GM18526 (cell line): ENCODE measurements around the gene SYK.

Experiments used
- POLR2A ChIP-seq: IDR thresholded peaks from 3 replicates; pipeline ENCODE4 v1.6.1; 2011; ENCODE audit not compliant: insufficient read length; ENCODE audit errors: extremely low read depth

The SYK gene

DNA sequence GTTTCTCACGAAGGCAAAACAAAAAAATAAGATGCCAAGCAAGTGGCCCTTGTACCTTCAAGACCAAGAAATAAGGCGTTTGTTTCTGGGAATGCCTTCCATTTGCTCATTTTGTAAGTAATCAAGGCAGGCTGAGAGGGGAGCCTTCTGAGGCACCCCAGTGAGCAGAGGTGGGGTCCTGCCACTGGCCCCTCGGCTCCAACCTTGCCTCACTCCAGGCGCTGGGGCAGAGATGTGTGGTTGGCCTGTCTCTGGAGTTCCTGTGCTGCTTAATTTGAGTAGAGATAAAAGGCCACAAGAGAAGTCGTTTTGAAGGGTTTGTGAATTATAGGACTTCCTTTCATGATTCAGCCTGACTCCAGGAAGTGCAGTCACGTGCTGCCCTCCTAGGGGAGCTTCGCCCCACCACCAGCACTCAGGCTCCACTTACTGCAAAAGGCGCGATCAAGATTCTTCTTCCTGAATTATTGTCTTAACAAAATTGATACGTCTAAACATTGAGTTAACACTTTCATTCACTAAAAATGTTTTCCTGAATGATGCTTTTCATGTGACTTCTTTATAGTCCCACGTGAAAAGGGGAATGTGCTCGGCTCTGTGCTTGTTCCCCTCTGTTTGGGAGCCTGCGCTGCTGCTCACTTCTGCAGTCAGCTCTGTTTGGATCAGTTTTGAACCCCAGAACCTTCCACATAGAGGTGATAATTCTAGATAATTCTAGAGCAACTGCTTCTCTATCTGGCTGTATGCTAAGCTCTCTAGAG is 13.7 kb downstream of the SYK start:
- TF ChIP-seq POLR2A = no peak

DNA sequence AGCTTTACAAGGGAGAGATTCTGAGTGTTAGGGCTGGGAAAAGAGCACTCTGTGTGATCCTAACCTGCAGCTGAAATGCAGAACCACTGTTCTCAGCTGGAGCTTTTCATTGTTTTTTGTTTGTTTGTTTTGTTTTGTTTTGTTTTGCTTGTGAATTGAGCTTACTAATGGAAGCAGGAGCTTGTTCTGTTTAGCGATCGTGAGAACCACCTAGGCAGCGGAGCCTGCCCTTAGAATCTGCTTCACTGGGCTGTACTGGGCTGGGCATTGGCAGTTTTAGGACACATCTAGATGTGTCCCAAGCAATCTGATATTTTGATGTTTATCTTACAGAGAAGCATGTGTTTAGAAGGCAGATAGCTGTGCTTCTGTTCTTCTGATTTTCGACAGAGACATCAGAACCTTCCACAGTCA is 14.3 kb downstream of the SYK start:
- no peak for TF ChIP-seq POLR2A

DNA sequence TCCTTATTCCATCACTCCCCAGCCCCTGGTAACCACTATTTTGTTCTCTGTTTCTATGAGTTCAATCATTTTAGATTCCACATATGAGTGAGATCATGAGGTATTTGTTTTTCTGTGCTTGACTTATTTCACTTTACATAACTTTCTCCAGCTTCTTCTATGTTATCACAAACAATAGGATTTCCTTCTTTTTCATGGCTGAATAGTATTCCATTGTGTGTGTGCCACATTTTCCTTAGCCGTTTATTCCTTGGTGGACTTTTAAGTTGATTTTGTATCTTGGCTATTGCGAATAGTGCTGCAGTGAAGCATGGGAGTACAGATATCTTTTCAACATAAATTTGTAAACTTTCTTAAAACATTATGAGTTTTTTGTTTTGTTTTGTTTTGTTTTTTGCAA is 15.1 kb downstream of the SYK start:
- TF ChIP-seq POLR2A = no peak

DNA sequence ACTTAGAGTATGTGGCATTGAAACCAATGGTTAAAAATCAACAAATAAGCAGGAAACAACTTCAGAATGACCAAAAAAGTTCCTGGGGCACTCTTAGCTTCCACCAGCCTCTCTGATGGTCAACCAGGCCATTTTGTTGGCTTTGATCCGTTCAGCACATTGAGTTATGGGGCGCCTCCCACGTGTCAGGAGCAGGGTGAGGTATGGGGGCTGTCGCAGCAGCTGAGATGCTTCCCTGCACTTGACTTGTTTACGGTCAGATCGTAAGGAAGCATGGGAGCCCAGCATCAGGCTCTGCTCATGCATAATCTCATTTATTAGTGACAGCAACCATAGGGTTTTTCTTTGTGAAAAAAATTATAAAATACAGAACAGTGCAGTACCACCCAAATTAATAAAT is 16.7 kb downstream of the SYK start:
- TF ChIP-seq POLR2A = no peak

DNA sequence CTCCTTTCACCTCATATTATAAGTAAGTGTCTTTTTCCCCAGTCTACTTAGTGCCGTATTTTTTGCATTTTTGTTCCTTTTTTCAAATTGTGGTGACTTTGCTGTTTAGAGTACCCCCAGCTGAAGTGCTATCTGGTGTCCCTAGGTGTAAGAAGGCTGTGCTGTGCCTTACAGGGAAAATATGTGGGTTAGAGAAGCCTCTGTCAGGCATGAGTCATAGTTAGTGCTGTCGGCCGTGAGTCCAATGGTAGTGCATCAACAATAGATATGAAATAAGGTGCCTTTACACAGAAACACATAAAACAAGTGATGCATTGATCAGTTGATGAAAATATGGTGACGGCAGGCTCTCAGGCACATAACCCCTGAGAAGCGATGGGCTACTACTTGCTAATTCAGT is 20.1 kb downstream of the SYK start:
- no peak for TF ChIP-seq POLR2A

DNA sequence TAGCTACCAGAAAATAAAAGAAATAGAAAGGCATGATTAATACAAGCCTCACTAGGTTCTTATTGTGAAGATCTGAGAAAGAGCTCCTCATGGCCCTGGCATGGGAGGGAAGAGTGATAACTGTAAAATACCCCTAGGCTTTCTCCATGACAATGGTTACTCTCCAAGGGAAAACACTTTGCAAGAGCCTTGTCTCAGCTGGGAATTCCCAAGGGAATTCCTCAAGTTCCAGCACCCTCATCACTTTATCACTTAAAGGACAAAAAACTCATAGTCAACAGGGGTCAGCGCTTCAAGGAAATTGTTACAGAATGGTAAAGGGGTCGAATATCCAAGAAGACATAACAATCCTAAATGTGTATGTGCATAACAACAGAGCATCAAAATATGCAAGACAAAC is 21.2 kb downstream of the SYK start:
- TF ChIP-seq POLR2A = no peak

DNA sequence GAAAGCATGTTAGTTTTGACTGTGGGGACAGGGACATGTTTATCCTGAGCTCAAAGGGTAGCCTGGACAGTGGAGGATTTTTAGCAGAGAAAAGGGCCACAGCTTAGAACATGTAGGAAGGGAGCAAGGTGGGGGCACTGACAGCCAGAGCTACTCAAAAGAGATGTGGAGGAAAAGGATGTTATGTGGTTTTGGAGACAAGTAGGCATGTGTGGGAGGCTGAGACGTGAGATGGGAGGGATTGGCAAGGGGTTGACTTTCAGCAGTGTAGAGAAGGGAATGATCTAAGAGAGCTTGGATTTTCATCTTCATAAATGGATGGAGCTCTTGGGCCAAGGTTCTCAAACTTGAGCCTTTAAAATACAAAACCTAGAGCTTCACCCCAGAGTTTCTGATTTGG is 24.0 kb downstream of the SYK start:
- no peak for TF ChIP-seq POLR2A

DNA sequence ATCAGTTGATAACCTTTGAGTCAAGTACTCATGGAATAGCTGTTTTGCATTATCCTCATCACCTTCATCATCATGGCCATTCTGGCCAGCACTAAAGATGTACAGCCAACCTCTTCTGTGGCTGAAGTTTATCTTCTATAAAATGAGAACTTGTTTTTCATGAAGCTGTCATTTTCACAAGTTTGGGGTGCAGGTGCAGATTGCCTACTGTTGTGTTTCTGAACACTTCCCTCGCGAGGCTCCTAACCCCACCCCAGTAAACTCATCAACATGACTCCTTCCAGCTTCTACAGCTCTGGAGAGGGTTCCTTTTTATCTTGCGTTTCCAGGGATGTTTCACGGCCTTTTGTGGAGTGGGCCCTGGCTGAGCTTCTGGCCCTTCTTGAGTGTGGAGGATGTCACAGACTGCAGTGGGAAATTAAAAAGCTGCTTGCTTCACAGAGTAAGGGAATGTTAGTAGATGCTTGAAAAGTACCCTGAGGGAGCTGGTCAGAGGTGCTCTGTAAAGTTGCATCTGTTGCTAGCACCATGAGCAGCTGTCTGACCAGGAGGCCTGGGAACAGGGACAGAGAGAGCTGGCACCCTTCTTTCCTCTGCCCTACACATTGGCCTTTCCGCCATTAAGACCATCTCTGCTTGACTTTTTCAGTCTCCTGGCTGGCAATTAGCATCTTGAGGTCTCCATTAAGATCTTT is 24.9 kb downstream of the SYK start:
- no peak for TF ChIP-seq POLR2A

DNA sequence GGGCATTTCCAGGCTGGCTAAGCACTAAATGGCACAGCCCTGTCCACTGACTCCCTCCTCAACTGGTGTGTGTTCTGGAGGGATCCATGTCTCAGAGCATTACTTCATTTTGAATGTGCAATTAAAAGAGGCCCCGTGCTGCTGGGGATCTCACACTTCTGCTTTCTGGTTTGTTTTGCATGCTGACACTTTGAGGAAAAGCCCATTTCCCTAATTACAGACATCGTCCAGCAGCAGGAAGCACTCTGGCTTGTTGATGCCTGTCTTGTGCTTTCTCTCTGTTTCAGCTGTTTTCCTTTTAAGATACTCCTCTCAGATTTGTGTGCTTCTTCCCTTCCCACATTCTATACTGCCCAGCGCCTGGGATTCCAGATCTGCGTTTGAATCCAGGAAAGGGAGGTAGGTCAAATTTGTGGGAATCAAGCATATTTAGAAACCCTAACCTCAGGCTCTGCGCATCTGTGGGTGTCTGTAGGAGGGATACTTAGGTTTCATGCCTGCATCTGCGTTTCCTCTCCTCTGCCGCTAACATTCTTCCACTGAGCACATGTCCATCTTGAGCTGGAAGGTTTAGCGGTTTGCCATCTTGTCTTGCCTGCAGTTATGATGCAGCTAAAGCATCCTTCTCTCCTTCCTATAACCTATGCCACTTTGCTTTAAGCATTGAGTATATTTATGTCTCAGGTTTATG is 25.7 kb downstream of the SYK start:
- TF ChIP-seq POLR2A = peak; percentile 31

DNA sequence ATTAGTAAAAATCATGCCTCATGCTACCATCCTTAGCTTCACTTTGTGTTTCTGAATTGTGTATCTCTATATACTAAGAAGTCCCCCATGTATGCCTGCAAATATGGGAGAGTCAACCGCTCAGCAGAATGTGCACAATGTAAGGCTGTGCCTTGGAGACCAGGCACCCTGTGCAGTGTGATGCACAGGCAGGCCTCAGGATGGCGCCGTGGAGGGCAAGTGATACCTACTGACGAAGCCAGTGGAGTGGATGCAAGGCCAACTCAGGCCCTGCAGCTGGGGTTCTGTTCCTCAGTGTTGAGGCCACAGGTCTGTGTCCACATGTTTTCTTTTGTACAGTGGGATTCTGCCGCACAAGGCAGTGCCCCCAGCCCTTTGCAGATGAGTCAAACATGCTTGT is 28.4 kb downstream of the SYK start:
- TF ChIP-seq POLR2A = no peak

DNA sequence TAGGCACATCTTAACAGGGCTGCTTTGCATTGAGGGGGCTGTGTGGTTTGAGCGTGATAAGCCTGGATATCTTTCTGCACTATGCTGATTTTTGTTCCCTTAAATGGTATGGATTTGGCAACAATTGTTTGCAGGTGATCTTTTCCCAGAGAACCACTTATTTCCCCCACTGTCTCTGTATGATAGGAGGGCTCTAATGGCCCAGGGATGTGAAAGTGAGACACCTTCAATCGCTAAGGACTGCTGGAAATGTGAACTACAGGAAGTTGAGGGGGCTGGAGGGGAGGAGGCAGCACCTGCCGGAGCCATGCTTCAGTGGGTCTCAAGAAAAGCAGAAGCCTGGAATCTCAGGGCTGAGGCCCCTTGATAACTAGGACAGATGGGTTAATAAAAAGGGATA is 29.4 kb downstream of the SYK start:
- TF ChIP-seq POLR2A = no peak

DNA sequence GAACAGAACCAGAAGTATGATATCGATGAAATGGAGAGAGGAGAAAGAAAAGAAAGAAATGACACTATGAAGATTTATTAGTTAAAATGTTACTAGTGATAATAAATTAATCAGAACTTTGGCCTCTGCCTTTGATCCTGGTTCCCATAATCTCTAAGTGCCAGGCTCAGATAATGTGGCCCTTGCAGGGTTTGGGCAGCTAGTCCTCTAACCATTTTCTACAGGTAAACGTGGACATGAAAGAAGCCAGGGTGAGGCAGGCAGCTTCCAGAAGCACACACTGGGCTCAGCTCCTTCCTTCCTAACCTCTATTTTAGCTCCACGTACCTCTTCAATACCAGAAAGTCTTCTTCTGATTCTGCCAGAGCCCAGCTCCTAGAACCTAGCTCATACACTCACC is 30.6 kb downstream of the SYK start:
- no peak for TF ChIP-seq POLR2A

DNA sequence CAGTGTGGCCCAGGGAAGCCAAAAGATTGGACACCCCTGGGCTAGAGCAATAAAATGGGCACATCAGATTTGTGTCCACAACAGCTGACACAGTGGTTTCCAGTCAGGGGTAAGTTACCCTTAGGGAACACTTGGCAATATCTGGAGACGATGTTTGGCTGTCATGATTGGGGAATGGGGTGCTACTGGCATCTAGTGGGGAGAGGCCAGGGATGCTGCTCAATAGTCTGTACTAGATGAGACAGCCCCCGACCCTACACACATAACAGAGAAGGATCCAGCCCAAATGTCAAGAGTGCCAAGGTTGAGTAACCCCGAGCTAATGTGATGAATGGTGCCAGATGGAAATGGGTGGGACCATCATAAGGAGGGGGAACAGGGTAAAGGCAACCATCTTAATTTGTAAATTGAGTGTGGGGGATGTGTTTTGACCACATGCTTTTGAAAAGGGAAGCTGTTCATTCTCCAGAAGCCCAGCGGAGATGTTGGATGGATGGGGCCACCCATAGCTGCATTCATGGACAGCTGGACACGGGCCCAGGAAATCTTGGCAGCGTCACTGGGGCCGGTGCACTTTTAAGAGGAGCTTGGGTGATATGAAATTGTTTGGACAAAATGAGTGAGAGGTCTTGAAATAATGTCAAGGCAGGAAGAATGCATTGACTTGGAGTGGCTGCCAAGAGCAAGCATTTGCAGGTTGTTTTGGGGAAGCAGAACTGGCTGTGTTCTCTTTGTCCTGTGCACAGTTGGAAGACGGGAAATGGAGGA is 33.4 kb downstream of the SYK start:
- TF ChIP-seq POLR2A = no peak

DNA sequence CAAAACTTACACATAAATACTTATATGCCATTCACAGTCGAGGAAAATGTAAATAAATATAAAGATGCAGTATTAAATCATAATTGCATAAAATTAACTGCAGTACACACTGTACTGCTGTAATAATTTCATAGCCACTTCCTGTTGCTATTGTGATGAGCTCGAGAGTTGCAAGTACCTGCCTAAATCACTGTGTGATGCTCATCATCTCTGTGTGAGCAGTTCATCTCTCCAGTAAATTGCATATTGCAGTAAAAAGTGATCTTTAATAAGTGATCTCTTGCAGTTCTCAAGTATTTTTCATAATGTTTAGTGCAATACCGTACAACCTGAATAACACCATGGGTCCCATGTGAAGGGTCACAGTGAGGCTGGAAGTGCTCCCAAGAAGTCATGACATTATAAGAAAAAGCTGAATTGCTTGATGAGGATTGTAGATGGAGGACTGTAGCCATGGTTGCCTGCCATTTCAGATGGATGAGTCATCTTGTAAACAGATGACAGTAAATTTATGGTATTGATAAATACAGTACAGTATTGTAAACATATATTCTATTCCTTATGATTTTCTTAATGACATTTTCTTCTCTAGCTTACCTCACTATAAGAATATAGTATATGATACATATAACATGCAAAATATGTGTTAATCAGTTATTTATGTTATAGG is 34.9 kb downstream of the SYK start:
- TF ChIP-seq POLR2A = no peak

DNA sequence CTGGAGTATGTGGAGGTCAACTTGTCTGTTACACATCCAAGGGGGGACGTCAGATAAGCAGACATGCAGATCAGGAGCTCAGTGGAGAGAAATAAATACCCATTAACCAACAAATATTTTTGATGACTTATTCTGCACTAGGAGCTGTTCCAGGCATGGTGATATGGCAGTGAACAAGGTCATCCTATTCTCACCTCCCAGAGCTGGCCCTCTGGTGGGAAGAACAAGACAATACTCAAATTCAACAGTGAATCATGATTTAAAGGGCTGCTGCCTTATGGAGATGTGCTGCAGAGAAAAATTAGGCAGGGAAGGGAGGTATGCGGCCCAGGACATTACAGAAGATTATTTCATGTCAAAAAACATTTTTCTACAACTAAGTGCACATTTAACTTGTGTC is 36.5 kb downstream of the SYK start:
- no peak for TF ChIP-seq POLR2A

DNA sequence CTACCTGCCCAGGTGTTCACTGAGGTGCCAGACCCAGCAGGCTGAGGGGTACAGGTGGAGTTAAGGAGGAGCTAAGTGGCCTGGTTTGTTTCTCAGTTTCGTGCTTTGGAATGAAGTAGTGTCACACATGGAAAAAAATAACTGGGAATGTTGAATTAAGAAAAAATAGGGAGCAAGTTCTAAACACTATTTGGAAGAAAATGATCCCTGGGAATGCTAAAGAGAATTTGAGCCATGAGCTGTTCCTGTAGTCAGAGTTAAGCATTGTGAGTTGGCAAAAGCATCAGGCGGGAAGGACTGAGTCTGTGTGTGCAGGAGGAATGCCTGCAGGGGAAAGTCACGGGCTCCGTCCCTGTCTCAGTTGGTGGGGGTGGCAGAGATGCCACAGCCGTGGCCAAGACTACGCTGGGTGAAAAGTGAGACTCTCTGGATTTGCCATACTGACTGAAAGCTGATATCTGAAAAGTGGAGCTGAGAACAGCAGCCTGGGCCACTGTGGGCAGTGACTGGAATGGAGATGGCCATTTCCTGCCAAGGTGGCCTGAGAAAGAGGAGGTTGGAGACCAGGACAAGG is 37.0 kb downstream of the SYK start:
- TF ChIP-seq POLR2A = no peak
